ENCODE results near the gene TCF4.

GRCh38 chr18:55504808-55505207, 83.2 kb downstream of the TCF4 start:
- TF ChIP-seq ESRRG (CRISPR knock-in tag; IDR thresholded peaks at IDR 0.05) = no peak
- TF ChIP-seq ZFP3 (CRISPR knock-in tag; IDR thresholded peaks at IDR 0.05) = no peak
- no peak for TF ChIP-seq PATZ1 (CRISPR knock-in tag; IDR thresholded peaks at IDR 0.05; ENCODE audit: borderline replicate concordance)
- TF ChIP-seq TOX (CRISPR knock-in tag; IDR thresholded peaks at IDR 0.05; ENCODE audit: borderline replicate concordance) = no peak
- TF ChIP-seq, protein P1, sequence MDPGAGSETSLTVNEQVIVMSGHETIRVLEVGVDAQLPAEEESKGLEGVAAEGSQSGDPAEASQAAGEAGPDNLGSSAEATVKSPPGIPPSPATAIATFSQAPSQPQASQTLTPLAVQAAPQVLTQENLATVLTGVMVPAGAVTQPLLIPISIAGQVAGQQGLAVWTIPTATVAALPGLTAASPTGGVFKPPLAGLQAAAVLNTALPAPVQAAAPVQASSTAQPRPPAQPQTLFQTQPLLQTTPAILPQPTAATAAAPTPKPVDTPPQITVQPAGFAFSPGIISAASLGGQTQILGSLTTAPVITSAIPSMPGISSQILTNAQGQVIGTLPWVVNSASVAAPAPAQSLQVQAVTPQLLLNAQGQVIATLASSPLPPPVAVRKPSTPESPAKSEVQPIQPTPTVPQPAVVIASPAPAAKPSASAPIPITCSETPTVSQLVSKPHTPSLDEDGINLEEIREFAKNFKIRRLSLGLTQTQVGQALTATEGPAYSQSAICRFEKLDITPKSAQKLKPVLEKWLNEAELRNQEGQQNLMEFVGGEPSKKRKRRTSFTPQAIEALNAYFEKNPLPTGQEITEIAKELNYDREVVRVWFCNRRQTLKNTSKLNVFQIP (CRISPR knock-in tag; IDR thresholded peaks at IDR 0.05; ENCODE audit: borderline replicate concordance, low read depth) = no peak
- TF ChIP-seq RARB (CRISPR knock-in tag; IDR thresholded peaks at IDR 0.05) = no peak
- TF ChIP-seq ISL1 (CRISPR knock-in tag; IDR thresholded peaks at IDR 0.05) = no peak
- TF ChIP-seq, protein P2, sequence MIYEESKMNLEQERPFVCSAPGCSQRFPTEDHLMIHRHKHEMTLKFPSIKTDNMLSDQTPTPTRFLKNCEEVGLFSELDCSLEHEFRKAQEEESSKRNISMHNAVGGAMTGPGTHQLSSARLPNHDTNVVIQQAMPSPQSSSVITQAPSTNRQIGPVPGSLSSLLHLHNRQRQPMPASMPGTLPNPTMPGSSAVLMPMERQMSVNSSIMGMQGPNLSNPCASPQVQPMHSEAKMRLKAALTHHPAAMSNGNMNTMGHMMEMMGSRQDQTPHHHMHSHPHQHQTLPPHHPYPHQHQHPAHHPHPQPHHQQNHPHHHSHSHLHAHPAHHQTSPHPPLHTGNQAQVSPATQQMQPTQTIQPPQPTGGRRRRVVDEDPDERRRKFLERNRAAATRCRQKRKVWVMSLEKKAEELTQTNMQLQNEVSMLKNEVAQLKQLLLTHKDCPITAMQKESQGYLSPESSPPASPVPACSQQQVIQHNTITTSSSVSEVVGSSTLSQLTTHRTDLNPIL (CRISPR knock-in tag; IDR thresholded peaks at IDR 0.05; ENCODE audit: low read depth) = no peak
- TF ChIP-seq ZNF8 (CRISPR knock-in tag; IDR thresholded peaks at IDR 0.05) = no peak
- no peak for TF ChIP-seq TSHZ2 (CRISPR knock-in tag; IDR thresholded peaks at IDR 0.05)
- no peak for TF ChIP-seq SNAI2 (CRISPR knock-in tag; IDR thresholded peaks at IDR 0.05)
- TF ChIP-seq TCF4 (CRISPR knock-in tag; IDR thresholded peaks at IDR 0.05; ENCODE audit: borderline replicate concordance) = no peak
- no peak for TF ChIP-seq ZNF70 (CRISPR knock-in tag; IDR thresholded peaks at IDR 0.05)

Measured in SK-N-SH treated with all-trans-retinoic acid at 6 μM for 48 hours (cell line).